ENCODE measurements around the gene PEPD.

Gene PEPD

DNA sequence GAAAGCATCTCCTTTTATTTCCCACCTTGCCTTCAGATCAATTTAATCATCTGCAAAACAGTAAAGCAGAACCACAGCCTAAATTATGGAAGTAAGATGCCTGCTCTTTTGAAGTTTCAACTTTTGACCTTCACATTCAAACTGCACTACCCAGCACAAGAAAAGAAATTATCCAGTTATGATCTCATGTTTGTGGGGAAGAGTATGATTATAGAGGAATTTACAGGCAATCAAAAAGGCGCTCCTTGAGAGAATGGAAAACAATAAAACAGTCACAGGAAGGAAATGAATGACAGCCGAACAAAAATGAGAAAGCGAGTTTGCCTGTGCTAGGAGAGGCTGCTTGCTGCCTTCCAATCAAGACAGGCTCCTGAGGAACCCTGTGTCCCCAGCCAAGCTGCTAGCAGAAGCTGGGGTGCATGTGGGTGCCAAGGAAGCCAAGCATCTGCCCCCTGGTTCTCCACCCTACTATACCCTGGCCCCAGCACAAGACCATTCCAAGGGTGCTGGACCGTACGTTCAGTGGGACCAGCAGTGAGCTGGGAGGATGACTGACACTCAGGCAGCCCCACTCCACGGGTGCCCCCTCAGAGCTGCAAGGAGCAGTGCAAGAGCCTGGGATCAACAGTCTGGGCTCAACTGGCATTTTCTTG is 47.8 kb downstream of the PEPD start:
- DNase-seq (ENCODE audit: low read depth in 2 of 2) = no peak

DNA sequence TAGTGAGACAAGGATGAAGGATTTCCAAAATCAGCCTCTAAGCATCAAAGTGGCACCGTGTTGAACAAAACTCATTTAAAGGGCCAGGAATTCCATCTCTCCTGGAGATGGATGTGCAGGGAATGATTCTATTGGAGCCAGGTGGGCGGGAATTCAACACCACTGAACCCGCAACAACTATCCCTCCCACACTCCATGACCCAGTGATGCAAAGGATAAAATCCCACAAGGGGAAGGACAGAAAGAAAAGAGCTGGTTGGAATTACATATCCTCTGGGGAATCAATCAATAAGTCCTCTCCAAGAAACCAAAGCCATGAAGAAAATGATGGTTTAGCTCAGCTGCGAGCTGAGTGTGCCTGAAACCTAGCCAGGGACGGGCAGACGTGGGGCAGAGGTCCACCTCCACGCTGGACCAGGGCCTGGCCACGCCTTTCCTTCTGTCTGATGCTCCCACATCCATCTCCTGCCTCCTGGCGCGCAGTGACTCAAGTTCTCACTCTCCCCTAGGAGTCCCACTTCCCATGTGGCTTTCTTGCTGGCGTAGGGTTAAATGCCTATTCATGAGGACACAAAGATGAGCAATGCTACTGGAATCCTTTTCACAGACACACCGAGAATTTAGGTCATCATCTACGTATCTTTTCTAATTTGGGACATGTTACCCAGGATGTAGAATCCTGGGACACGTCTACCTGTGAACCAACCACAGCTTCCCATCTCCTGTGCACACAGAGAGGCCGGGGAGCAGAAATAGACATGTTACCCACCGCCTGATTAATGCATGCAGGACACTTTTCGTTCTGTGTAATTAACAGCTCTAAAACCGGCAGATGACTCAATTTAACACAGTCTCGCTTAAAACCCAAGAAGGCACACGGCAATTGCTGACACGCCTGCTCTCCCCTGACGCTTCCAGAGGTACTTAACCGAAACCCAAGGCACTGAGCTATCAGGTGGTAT is 48.6 kb downstream of the PEPD start:
- DNase-seq (ENCODE audit: low read depth in 2 of 2) = no peak

DNA sequence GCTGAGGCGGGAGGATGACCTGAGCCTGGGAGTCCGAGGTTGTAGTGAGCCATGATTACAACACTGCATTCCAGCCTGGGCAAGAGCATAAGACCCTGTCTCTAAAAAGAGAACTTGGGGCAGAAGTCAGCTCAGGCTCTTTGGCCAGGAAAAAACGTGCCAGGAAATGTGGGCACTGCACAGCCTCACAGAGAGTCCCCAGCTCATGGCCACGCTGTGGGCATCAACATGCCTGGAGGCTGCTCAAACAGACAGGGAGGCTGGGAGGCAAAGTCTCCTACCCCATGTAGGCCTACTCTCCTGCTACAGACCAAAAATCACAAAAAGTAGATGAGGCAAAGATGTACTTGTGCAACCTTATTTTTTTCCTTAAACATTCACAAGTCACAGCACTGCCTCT is 49.4 kb downstream of the PEPD start:
- no peak for DNase-seq (ENCODE audit: low read depth in 2 of 2)

DNA sequence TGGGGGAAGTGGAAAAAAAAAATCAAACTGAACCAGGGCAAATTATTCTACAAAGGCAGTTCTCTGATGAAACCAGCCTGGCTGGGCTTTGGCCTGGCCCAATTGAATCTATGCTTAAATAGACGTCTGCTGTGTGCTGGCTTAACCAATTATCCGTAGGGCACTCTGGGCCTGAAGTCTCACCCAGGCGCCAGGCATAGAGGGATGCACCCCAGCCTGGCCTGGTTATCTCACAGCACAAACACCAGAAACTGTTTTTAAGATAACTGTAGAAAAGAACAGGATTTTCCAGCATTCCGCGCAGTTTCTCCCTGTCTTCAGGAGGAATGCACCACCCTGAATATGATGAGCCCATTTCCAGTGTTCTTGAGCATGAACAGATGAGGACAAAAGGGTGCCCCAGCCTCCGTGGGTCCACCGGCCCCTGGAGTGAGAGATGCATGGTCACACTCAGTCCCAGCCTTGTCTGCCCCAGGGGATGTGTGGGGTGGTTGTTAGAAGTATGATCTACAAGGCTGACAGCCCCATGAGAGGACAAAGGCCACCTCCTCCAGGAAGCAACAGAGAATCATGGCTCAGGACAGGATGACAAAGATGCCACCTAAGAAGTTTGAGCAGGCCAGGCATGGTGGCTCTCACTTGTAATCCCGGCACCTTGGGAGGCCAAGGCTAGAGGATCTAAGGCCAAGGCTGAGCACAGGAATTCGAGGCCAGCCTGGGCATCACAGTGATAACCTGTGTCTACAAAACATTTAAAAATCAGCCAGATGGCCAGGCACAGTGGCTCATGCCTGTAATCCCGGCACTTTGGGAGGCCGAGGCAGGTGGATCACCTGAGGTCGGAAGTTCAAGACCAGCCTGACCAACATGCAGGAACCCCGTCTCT is 50.2 kb downstream of the PEPD start:
- DNase-seq (ENCODE audit: low read depth in 2 of 2) = no peak

DNA sequence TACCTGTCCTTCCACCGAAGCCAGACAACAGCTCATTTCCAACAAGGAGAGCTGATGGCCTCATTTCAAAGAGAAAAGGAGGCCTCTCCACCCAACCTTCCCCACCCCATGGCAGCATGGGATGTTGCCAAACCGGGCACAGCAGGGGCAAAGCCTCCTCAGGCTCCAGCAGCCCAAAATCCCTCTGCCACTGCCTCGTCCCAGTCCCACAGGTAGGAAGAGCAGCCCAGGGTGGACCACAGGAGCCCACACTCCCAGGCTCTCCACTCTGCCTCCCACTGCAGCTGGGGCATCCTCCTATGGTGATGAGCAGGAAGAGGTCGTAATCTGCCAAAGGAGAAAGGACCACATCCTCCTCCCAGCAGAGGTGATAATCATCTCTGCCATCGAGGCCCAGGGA is 50.9 kb downstream of the PEPD start:
- DNase-seq (ENCODE audit: low read depth in 2 of 2) = no peak

DNA sequence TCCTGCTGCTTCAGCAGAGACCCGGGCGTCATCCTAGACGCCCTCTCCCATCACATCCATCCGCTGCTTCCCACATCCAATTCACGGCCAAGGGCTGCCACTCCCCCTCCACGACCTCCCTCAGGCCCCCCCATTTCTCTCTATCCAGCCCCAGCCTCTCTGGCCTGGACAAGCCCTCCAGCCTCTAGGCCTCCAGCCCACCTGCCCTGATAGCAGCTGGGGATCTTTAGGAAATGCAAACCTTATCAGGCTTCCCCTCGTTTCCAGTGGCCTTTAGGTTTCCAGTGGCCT is 51.6 kb downstream of the PEPD start:
- DNase-seq (ENCODE audit: low read depth in 2 of 2) = no peak

DNA sequence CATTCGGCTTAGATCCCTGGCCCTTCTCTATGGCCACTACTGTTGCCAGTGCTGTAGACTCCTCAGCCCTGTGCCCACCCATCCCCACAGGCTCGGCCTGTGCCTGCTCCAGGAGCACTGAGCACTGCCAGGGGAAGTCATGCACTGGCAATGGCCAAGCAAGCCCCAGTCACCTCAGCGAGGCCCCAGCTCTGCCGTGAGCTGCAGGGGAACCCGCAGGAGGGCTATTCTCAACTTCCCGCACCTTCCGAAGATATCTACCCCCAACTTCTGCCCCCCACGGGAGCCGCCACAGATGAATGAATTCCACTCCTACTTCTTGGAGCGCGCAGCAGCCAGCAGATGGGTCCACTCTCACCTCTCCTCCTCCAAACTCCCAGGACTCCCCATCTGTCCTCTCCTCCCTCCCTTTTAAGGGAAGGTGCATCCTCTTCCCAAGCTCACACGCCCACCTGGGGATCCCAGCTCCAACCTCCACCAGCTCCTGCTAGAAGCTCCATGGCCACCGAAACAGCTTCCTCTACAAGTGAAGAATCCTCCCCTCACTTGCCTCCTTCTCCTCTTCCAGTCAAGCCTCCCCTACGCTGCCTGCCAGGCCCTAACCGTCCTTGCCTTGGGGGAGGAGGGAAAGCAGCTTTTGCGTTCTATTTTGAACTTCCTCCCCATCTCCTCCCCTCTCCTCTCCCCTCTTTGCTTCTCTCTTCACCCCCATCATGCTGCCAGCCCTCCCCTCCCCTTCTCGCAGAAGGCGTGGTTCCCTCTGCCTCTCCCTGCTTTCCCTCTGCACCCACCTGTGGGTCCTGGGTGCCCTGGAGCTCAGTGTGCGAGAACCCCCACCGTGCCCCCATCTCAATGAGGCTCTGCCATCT is 52.2 kb downstream of the PEPD start:
- no peak for DNase-seq (ENCODE audit: low read depth in 2 of 2)

DNA sequence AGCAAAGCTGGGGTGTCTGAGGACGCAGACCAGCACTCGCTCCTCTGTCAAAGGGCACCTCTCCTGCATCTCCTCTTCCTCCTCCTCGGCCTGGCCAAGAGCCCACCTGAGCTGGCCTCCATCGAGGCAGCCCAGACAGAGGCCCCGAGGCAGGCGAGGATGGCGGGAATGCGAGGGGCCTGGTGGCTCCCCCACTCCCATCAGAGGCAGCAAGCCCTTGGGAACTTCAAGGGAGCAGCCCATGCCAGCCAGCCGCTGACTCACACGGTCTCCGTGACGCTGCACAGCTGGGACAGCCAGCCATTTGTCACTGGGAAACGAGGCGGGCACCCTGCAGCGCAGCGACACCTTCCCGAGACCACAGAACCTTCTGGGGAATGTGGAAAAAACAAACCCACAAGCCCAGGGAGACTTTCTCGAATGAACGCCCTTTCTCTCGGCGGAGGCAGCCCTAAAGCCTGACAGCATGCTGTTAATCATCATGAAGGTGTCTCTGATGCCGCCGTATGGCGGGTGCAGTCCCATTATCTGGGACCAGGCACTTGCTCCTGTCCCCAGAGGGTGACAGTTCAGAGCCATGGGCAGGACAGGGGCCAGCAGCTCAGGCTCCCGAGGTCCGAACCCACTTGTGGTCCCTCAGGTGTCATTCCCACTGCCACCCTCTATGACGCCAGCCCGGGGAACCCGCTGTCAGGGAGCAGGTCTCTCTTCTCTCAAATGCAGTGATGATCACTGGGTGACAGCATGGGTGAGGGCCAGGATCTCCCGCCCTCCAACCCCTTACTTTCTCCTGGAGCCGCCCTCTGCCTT is 53.0 kb downstream of the PEPD start:
- no peak for DNase-seq (ENCODE audit: low read depth in 2 of 2)

DNA sequence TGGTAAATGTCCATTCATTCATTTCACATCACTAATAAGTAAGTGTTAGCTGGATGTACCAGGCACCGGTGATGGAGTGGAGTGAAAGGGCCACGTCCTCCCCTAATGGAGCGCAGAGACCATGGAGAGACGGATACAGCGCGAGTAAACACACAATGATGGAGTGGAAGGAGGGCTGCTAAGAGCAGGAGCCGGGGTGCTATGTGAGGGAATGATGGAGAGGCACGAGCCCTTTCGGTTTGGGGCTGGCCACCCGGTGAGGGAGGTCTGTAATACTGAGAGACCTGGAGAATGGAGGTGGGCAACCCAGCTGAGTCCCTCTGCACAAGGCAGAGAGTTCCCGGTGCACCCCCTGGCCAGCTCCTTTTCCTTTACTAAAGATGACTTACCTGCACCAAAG is 53.7 kb downstream of the PEPD start:
- no peak for DNase-seq (ENCODE audit: low read depth in 2 of 2)

DNA sequence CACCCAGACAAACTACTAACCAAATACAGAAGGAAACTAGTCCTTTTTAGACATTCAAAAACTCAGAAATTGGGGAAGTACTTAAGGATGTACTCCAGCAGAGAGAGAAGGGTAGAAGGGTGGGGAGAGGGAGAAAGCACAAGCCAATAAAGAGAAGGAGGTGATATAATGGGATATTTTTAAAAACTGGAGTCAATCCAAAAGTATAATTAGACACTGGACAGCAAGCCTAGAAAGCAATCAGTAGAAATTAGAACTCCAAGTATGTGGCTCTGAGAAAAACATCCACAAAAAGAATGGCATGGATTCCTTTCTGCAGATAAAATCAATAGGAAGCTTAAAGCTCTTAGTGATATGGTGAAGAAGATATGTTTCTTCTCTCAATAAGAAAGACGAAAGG is 55.8 kb downstream of the PEPD start:
- DNase-seq (ENCODE audit: low read depth in 2 of 2) = no peak

DNA sequence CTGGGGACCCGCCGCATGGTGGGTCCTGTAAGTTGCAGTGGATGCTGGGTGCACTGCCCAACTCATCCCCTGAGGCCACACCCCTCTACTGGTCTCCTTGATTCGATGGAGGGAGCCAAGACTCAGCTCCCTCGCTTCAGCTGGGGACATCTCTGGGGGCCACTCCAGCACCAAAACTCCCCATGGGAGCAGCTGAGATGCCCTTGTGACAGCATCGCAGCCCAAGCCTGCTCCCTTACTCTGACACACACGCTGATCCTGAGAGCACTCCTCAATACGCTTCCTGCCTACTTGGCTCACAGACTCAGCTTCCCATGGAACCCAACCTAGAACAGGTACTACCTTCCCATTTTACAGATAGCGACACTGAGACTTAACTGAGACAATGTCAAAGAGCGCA is 56.2 kb downstream of the PEPD start:
- no peak for DNase-seq (ENCODE audit: low read depth in 2 of 2)

DNA sequence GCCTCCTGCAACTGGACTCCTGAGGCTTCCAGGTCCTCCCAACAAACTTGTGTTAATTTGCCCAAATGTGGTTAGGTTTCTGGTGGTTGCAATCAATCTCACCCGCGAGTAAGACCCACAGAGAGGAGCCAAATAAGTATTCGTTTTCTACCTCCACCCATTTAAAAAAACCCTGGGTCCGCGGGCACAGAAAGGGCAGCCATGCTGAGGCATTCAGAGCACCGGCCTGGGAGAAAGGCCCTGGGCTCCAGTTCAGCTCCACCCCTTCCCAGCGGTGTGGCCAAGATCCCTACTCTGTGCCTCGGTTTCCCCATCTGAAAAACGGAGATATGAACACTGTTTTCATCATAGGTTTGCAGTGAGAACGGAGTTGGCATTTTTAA is 56.9 kb downstream of the PEPD start:
- no peak for DNase-seq (ENCODE audit: low read depth in 2 of 2)

DNA sequence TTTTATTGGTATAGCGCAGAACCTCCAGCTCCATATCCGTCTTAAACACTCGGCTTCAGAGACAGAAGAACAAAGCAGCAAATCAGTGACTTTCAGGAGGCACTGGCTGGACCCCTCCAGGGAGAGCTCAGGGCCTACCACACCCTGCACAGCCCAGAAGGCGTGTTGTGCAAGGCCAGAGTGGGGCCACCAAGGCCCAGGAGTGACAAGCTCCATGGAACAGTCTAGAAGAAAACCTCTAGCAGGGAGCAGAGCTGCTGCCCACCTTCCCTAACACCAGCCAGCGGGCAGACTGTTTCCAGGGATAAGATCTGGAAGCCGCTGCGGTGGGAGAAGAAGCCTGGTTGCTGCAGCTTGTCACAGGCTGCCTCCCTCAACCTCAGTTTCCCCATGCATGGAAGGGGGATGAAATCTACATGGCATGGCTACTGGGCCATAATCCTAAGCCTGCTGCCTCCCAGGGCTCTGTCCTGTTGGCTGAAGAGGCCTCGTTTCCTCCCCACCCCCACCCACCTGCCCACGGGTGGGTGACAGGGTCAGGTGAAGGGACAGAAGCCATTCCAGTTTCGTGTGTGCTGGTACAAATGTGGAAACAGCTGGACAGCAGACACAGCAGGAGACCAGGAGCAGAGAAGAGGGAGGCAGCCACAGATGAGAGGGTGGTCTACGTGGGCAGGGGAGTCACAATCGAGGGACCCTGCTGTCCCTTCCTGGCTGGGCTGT is 57.4 kb downstream of the PEPD start:
- DNase-seq (ENCODE audit: low read depth in 2 of 2) = no peak

DNA sequence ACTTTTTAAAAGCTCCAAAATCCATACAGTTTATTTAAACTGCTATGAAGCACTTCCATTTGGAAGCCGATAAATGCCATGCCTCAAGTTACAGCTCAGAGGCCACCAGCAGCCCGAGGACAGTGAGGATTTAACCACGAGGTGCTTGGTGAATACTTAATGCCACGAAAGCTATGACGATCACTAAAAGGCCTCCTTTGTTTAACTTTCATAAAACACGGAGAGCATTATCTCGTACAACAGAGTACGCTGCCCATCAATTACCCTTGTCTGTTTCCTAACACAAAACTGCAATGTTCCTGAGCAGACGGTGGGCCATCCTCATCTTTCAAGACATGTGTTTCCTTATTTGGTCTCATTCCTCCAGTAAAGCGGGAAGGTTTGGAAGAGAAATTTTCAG is 58.4 kb downstream of the PEPD start:
- no peak for DNase-seq (ENCODE audit: low read depth in 2 of 2)

DNA sequence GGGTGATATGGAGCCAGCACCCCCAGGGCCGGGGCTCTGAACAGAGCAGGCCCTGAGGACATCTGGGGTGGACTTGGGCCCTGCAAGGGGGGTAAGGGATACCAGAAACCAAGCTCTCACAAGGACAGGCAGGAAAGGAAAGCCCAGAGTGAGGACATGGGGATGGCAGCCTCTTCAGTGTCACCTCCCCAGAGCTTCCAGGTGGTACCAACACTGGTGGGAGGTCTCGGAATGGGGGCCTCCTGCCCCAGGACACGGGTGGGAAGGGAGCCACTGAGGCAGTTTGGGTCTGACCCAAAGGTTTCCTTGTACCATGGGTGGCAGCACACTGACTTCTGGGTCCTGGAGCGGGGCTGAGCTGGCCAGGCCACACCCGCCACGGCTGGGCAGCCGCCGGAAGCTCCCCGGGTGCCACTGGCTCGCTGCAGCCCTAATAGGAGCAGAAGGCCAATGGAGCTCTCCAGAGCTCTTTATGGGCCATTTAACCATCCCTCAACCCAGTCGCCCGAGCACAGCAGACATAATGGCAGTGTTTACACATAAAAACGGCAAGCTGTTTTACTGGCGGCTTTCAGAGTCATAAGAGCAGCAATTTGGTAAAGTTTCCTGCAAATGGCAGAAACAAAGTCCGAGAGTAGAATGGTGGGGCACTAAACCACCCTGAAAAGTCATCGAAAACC is 59.3 kb downstream of the PEPD start:
- no peak for DNase-seq (ENCODE audit: low read depth in 2 of 2)

DNA sequence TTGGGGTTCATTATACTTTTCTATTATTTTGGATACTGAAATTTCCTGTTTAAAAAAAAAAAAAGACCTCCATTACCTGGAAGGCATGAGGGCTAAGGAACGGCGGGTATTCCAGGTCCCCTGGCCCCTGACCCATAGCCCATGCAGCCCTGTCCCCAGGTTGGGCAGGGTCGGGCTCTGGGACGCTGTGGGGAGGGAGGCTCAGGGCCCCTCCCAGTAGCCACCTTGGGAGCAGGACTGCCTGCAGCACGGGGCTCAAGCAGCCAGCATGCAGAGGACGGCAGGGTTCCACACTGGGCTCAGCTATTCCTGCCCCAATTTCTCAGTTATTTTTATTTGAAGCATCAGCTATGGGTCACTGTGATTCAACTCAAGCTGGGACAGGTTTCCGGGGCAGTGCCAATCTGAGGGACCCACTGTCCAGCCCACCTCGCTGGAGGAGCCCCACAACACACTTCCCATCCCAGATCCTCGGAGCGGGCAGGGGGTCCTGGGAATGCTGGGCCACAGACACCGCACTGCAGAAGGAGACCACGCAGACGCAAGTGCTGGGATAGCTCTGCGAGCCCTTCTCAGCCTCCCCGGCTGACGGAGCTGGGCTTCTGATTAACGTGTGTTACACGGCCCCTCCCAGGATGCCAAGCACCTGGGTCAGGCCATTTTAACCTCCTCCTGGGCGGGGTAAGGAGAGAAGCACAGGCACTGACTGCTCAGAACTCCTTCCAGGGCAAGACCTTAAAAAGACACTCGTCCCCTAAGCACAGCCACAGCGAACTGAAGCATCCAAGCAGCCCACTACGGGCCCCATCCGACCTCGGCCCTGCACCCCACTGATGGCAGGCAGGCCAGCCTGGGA is 60.1 kb downstream of the PEPD start:
- DNase-seq (ENCODE audit: low read depth in 2 of 2) = no peak

DNA sequence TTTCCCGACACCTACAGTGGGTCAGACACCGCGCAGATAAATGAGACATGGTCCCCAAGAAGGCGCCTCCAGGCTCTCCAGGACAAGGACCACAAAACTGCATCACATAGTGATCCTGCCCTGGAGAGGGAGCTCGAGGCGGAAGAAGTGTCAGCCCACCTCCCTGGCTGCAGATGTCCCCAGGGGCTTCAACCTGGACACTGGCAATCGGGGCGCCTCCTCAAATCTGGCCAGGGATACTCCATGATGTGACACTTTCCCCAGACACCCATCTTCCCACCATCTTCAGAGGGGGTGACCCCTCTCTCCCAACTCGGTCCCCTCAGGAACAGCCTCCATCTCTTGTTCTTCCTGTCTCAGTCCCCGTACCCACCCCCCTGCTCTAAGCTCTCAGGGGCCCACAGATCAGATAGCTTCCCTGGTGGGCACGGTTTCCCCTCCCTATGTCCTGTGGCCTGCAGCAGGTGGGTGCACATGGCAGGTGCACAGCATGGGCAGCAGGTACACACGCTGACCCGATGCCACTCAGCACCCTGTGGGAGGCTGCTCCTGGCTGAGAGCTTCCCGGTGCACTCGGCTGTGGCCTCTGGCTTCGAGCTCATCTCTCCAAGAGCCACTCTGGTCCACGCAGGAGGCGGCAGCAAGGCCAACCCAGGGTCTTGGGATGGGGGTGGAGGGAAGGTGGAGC is 61.2 kb downstream of the PEPD start:
- no peak for DNase-seq (ENCODE audit: low read depth in 2 of 2)

Measured in stimulated activated CD8-positive, alpha-beta memory T cell treated with anti-CD3 and anti-CD28 coated beads, Interleukin-15, amount 100 ng/mL, for 4 hours (primary cell).